Psoas muscle (tissue), 8 donors: Measurements from ENCODE around the gene CD6. TPM values are rescaled to one million over a fixed set of nuclear protein-coding genes. Genes with fewer than 3 reads are reported as not detected.

Source experiments
- ATAC-seq, 4 donors: fragments of 200-7000 bp; cut with Tn5 transposase; one replicate each; pipeline ENCODE4 v1.9.1; 2020; ENCODE audit warnings: moderate library complexity in 3 of 4, mild to moderate bottlenecking in 2 of 4
- DNase-seq, 2 donors: peaks; one replicate each; pipeline ENCODE4 v3.0.0-alpha.2; 2020
- H3K27ac ChIP-seq: fragments of 200-600 bp; one replicate; pipeline ENCODE4 v1.8.0; 2022
- H3K27me3 ChIP-seq, 3 donors: fragments of 200-600 bp in 1 of 3; one replicate each; pipeline versions ENCODE4 v1.6.1 to v1.8.0; 2013 to 2022; ENCODE audit warnings: low read length in 2 of 3, mild to moderate bottlenecking in 2 of 3, moderate library complexity in 1 of 3; ENCODE audit not compliant: insufficient read depth in 3 of 3
- H3K36me3 ChIP-seq, 2 donors: fragments of 200-600 bp in 1 of 2; one replicate each; pipeline versions ENCODE4 v1.6.1 to v1.8.0; 2013 to 2022; ENCODE audit warnings: low read depth in 1 of 2, mild to moderate bottlenecking in 1 of 2, moderate library complexity in 1 of 2; ENCODE audit not compliant: insufficient read depth in 1 of 2
- H3K4me1 ChIP-seq: fragments of 200-600 bp; one replicate; pipeline ENCODE4 v1.8.0; 2022
- H3K4me3 ChIP-seq: fragments of 200-600 bp; one replicate; pipeline ENCODE4 v1.8.0; 2022; ENCODE audit warnings: mild to moderate bottlenecking
- H3K9me3 ChIP-seq: fragments of 200-600 bp; one replicate; pipeline ENCODE4 v1.8.0; 2022
- CTCF ChIP-seq: fragments of 200-600 bp; IDR thresholded peaks from one replicate; pipeline ENCODE4 v1.8.0; 2022; ENCODE audit warnings: antibody characterized with exemption
- WGBS, 3 donors: extraction: QIAGEN DNeasy Blood & Tissue Kit; methylation state at CpG; one replicate each; pipeline versions ENCODE4 v1.1.6 to v1.1.7; 2013; 5-methylcytosine and 5-hydroxymethylcytosine counted together
- intact Hi-C, 2 donors: fragments of 100-400 bp; cut with DNase I; formaldehyde crosslinking; loops; one replicate each; pipeline versions ENCODE4 v1.11.0 to v1.14.2; 2022
- polyA plus RNA-seq, 3 donors: library from polyadenylated mRNA; stranded (reverse); fragments of 200-250 nt; gene quantifications; one replicate each; pipeline ENCODE4 v1.2.3, GENCODE V29; 2013
- total RNA-seq, 4 donors: library from RNA; stranded (reverse); fragmentation: NEBNext Ultra II Directional in 2 of 4; extraction: Animal tissue kit (Norgen Biotek cat#: 25700) in 2 of 4; gene quantifications; one replicate each; pipeline versions ENCODE4 v1.2.1 to v1.2.4, GENCODE V29; 2021 to 2023
- donor health status: healthy with polysubstance abuse.
- donor health status: DM: no; HTN: no; CAD: no; lungs with moderate emphysema.
- donor health status: Bipolar disorder and iron deficiency.
- donor health status: healthy.
- donor health status: DM: yes; HTN: yes; CAD: no.
- donor health status: DM: no; HTN: no; CAD: no.
- donor health status: DM: no; HTN: no; CAD: no.
- donor health status: DM: yes; HTN: yes; CAD: no.

Gene CD6
- total and polyA plus RNA-seq, 7 donors: 0.05 to 0.74 (median 0.43) TPM

GRCh38 chr11:61045271-61045670 is 73.8 kb downstream of the CD6 start:
- Histone ChIP-seq H3K9me3 (no peaks in the 10 kb centered on the region), H3K4me3 (no peak overlapping the region), H3K27ac (no peak overlapping the region), H3K4me1 (no peaks in the 10 kb centered on the region), H3K27me3 (no peaks in the 10 kb centered on the region), H3K36me3 (no peaks in the 10 kb centered on the region)
- ATAC-seq: no peak
- intact Hi-C loops: no loop called here
- DNase-seq: no peak
- TF ChIP-seq CTCF: no peak
- 73 to 82% (median 78%) methylated on average over 7 of the region's 7 CpGs for WGBS, 3 donors

DNA sequence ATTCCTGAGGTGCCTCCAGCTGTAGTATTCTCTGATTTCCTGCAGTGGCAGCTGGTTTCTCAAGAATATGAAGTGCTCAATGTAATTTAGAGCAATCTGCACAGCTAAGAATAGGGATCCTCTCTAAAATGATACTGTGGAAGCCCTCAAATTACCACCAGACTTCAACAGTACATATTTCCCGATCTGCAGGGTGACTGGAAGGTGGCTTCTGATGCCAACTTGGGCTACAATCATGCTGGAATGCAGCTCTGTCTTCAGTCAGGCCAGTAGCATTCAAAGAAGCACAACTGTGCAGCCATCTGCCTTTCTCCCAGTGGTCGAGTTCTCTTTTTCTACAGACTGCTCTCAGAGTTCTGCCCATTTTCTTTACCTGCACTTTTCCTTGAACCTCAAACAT is 75.4 kb downstream of the CD6 start:
- no peak for TF ChIP-seq CTCF
- WGBS, 3 donors: 32 to 44% (median 32%) methylated on average over 2 of the region's 2 CpGs
- no peaks in the 10 kb centered on the region for H3K9me3 ChIP-seq

GRCh38 chr11:61048368-61049062 is 77.0 kb downstream of the CD6 start:
- Histone ChIP-seq H3K27me3 (no peaks in the 10 kb centered on the region), H3K36me3 (no peaks in the 10 kb centered on the region), H3K27ac (no peak overlapping the region), H3K9me3 (no peaks in the 10 kb centered on the region), H3K4me1 (no peaks in the 10 kb centered on the region), H3K4me3 (no peak overlapping the region)
- no peak for DNase-seq
- no peak for ATAC-seq
- 58 to 66% (median 61%) methylated on average over 12 of the region's 12 CpGs for WGBS, 3 donors
- TF ChIP-seq CTCF: no peak
- intact Hi-C loops: no loop called here

More for the DNA sequence above, 75.4 kb downstream of the CD6 start:
- Histone ChIP-seq H3K4me1 (no peaks in the 10 kb centered on the region), H3K27me3 (no peaks in the 10 kb centered on the region), H3K27ac (no peak overlapping the region), H3K36me3 (no peaks in the 10 kb centered on the region), H3K4me3 (no peak overlapping the region)
- ATAC-seq (no peak), DNase-seq (no peak)
- intact Hi-C loops: no loop called here

DNA sequence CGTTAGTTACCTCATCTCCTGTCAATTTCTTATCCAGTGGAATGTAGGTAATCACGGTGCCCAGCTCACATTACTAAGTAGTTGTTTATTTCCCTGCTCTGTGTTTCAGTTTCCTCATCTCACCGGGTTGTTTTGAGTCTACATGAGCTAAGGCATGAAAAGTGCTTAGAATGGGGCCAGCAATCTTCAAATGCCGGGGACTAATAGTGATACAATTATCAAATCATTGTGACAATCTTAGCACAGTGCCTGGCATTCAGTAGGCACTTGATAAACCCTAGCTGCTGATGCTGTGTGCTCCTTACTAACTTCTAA is 77.5 kb downstream of the CD6 start:
- TF ChIP-seq CTCF: no peak
- Histone ChIP-seq H3K4me3 (no peak overlapping the region), H3K9me3 (no peaks in the 10 kb centered on the region), H3K4me1 (no peaks in the 10 kb centered on the region), H3K36me3 (no peaks in the 10 kb centered on the region), H3K27ac (no peak overlapping the region), H3K27me3 (no peaks in the 10 kb centered on the region)
- ATAC-seq (no peak), DNase-seq (no peak)
- intact Hi-C loops: no loop called here
- WGBS, 3 donors: 42 to 48% (median 47%) methylated on average over 4 of the region's 4 CpGs

- Histone ChIP-seq H3K27me3 (no peaks in the 10 kb centered on the region), H3K4me1 (no peaks in the 10 kb centered on the region), H3K27ac (no peak overlapping the region), H3K36me3 (no peaks in the 10 kb centered on the region), H3K9me3 (no peaks in the 10 kb centered on the region), H3K4me3 (no peak overlapping the region)
- no peak for ATAC-seq
- TF ChIP-seq CTCF: no peak
- intact Hi-C loops: no loop called here
- DNase-seq: no peak
- 19 to 38% (median 28%) methylated on average over 2 of the region's 2 CpGs for WGBS, 3 donors
These were observed 78.4 kb downstream of the CD6 start for GRCh38 chr11:61049859-61050258.
